GM18498 (cell line): ENCODE data around the gene BRAF.
"Not testable (repeated sequence)": the region's sequence is repeated elsewhere in the genome, so short reads cannot be mapped to it uniquely, and the experiment has no call there.

Source experiments
- ATAC-seq: cut with Tn5 transposase; IDR thresholded peaks from one replicate; pipeline ENCODE4 v1.9.1; 2021; ENCODE audit warnings: mild to moderate bottlenecking, moderate library complexity; ENCODE audit not compliant: unreplicated experiment

BRAF gene

DNA sequence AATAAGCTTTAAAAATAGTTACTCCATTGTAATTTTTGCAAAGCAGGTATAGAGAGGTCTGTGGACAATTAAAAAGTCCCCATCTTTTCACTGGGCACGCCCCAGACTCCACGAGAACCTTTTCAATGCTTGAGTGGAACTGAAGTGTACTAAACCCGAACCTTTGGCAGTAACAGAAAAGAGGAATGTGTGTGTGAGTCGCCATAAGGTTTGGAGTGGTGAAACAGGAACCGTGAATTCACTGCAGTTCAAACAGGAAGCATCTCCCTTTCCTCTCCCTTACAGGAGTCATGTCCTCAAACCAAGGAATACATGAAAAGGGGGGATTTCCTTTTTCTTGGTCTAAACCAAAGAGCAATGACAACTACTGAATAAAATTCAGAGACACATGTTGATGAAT lies 205.0 kb downstream of the BRAF start:
- no peak for ATAC-seq

DNA sequence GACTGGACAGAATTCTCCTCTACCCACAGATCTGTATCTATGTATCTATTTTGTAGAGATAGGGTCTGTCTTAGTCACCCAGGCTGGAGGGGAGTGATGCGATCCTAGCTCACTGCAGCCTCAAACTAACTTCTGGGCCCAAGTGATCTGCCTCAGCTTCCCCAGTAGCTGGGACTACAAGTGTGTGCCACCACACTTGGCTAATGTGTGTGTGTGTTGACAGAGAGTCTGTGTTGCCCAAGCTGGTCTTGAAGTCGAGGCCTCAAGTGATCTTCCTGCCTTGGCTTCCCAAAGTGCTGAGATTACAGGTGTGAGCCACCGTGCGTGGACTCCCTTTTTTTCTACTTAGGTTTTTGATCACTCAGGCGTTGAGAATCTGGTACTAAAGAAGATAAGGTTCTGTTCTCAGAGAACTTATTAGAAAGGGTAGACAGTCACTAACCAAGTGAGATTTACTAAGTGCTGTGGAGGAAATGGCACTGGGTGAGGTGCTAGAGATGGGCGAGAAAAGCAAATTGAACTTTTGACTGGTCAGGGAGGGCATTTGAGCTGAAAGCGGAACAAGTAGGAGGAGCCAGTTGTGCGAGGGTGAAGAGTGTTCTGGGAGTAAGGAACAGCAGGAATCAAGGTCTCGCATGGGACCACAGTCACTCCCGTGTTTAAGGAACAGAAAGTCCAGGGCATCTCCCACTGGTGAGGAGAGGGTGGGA lies 210.2 kb downstream of the BRAF start:
- ATAC-seq: no peak

GRCh38 chr7:140712392-140712791 lies 212.3 kb downstream of the BRAF start:
- not testable (repeated sequence) for ATAC-seq

- not testable (repeated sequence) for ATAC-seq
Measured at GRCh38 chr7:140708764-140709163, 216.0 kb downstream of the BRAF start.

DNA sequence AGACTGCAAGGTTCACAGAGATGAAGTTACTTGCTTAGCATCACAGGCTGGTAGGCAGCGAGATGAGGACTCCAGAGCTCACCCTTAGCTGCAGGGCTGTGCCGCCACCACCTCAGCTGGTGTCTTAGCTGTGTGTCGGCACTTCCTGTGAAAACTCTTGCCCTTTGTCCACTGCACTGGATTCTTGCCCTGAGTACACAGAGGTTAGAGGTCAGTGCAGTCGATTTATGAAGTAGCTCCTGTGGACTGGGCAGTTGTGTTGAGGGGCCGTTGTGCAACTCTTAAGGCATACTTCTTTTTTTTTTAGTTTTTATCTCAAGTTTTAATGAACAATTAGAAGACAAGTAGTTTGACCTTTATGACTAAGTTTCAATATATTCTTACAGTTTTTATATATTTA lies 217.6 kb downstream of the BRAF start:
- no peak for ATAC-seq

GRCh38 chr7:140704205-140704604 lies 220.5 kb downstream of the BRAF start:
- ATAC-seq: no peak

DNA sequence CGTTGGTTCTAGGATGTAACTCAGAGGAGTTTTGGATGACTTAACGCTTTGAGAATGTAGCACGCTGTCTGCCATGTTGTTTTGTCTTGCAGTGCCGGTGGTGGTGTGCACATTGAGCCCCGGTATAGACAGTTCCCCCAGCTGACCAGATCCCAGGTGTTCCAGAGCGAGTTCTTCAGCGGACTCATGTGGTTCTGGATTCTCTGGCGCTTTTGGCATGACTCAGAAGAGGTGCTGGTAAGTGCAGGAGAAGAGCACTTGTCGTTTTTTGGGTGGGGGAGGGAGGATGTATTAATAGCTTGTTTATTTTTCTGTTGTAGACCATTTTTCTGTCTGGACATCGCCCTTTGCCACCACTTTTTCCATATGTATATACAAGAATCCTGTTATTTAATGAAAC lies 222.0 kb downstream of the BRAF start:
- ATAC-seq: no peak

DNA sequence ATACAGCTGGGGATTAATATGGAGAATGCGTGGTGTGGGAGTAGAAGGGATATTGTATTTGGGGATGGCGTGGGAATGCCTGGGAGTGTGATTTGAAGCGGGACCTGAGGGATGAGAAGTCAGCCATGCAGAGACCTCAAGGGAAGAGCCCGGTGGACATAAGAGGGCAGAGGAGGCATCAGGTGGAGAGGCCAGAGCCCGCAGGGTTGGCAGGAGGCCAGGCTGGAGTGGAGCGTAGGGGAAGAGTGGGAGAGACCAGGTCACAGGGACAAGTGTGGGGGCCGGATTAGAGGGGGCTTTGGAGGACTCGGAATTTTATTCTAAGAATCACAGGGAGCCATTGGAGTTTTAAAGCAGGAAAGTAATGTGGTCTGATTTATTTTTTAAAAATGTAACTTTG lies 226.3 kb downstream of the BRAF start:
- no peak for ATAC-seq

DNA sequence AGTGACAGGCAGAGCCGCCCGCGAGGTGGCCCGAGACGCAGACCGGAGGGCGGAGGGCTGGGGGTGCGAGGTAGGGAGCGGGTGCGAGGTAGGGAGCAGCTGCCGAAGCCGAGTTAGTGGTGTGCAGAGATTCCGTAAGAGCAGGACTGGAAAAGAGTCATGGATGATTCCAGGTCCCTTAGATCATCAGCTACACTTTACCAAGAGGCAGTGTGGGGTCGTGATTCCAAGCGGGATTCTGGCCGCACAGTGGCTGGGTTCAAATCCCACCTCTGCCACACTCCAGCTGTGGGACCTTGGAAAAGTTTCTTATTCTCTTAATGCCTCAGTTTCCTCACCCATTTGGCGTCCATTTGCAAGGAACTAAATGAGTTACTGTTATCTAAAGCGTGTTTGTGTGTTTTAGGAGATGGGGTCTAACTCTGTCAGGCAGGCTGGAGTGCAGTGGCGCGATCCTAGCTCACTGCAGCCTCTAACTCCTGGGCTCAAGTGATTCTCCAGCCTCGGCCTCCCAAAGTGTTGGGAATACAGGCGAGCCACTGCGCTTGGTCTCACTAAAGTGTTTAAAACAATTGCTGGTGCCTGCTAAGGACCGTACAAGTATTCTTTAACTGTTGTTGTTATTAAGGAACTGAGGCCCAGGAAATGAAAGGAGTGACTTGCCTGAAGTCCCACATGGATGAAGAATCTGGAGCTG lies 227.1 kb downstream of the BRAF start:
- ATAC-seq: no peak

DNA sequence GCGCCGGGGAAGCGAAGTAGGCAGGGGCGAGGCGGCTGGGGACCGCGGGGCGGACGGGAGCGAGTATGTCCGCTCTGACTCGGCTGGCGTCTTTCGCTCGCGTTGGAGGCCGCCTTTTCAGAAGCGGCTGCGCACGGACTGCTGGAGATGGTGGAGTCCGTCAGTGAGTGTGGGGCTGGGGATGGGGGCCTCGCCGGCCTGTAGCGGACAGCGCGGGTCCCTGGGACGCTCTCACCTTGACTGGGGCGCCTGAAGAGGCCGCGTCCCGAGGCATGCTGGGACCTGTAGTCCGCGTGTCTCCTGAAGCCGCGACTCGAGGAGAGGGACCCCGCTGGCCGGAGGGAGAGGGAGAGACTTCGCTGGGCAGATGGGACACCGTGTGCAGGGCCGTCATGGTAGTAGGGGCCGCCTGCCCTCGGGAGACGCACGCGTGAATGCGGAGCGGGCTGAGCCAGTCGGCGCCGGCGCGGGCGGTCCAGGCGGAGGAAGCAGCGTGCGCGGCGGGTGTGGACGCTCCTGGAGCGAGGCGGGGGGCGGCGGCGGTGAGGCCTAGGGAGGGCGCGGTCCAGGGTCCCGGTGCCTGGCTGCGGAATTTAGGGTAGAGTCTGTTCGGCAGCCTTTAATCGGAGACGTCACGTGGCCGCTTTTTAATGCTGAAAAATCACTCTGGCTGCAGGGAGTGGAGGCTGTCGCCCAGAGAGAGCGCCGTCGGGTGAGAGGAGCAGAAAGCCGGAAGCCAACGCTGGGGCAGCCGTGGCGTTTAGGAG lies 227.9 kb downstream of the BRAF start, which contains the start of gene NDUFB2:
NDUFB2 (plus strand) TSS at position 29 of the 767 bp plus-strand sequence; CDS start at position 66, 37 bp downstream.
- ATAC-seq: peak; percentile 92

- peak; percentile 2 for ATAC-seq
Measured at GRCh38 chr7:140696024-140696679, 228.6 kb downstream of the BRAF start.

DNA sequence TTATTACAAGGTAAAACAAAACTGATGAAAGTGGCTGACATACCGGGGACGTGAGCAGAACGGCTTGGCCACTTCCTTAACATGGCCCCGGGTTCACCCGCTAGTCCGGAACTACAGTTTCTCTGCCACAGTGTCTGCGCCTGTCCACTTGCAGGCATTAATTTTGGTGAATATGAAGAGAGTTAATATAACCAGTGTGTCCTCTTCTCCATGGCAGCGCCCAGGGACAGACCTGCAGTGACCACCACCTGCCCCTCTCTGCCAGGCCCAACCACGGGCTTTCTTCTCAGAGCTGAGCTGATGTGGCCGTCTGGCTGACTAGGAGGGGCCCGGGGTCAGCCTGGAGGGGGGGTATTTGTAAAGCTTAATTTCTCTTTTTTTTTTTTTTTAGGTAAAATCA lies 229.3 kb downstream of the BRAF start:
- no peak for ATAC-seq

- no peak for ATAC-seq
Measured at GRCh38 chr7:140694592-140694991, 230.1 kb downstream of the BRAF start.

GRCh38 chr7:140693849-140694248 lies 230.9 kb downstream of the BRAF start:
- not testable (repeated sequence) for ATAC-seq

DNA sequence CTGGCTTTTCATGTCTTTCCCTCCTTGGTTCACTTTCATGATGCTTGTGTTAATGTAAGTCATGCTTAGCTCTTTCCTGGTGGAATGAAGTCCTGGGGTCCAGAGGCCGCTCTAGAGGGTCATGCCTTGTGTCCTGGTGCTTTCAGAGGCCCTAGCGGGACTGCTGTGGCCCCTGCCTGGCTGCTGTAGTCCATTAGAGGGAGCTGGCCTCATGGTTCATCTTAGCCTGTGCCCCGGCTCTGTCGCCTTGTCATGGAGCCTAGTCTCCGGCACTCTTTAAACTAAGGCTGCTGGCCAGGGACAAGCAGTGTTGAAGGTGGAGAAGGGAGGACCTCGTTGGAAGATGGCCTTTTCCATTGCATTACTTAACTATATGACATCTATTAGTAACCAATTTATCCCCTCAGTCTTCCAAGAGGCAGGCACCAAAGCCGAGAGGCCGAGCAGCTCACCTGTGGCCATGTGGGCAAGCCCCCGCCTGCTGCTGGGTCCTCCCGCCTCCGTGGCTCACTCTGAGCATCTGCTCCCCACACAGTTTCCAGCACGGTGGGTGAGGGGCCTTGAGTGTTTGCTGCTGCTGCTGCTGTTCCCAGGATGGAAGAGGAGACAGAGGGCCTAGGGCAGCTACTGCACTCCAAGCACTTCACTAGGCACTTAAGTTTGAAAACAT lies 233.2 kb downstream of the BRAF start:
- ATAC-seq: no peak

- ATAC-seq: no peak
Measured at GRCh38 chr7:140689199-140690152, 235.3 kb downstream of the BRAF start.

DNA sequence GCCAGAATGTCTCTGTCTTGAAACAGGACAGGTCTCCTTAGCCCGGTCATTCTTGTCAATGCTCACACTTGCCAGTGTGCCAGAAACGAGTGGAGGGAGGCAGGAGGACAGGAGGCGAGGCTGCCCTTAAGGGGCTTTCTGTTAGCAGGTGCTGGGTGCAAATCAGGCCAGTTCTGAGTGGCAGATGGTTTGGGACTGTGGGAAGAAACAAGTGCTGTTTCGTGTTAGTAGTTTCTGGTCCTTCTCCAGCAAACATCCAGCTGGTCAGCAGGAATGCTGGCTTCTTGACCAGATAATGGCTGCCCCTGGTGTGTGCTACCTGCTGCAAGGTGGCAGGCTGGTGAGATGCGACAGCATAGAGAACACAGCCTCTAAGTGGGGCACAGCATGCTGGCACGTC lies 236.4 kb downstream of the BRAF start:
- no peak for ATAC-seq

- ATAC-seq: no peak
Measured at GRCh38 chr7:140686921-140687320, 237.8 kb downstream of the BRAF start.

GRCh38 chr7:140685407-140686087 lies 239.2 kb downstream of the BRAF start:
- ATAC-seq: no peak
